ENCODE data around the gene ATP8A2.

ATP8A2 gene

GRCh38 chr13:25882466-25883357 is 510.9 kb downstream of the ATP8A2 start:
- DNase-seq (ENCODE audit: low spot score): no peak

DNA sequence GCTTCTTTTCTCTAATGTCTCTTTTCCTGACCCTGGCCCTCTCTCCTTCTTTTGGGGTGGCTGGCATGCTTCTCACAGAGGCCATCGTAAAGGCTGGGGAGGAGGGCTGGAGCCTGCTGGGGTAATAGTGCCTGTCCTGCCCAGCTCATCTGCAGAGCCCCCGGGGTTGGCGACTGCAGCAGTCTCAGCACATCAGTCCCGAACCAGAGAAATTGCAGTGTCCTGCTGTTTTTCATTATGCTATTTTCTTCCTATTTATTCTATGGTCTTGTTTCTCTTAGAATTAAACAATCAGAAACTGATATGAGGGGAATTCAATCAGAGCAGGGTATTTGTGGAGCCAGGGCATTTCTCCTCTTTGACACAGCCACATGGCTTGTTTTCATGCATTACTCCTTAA is 513.6 kb downstream of the ATP8A2 start:
- DNase-seq (ENCODE audit: low spot score): no peak

GRCh38 chr13:25886438-25887214 is 514.9 kb downstream of the ATP8A2 start:
- no peak for DNase-seq (ENCODE audit: low spot score)

DNA sequence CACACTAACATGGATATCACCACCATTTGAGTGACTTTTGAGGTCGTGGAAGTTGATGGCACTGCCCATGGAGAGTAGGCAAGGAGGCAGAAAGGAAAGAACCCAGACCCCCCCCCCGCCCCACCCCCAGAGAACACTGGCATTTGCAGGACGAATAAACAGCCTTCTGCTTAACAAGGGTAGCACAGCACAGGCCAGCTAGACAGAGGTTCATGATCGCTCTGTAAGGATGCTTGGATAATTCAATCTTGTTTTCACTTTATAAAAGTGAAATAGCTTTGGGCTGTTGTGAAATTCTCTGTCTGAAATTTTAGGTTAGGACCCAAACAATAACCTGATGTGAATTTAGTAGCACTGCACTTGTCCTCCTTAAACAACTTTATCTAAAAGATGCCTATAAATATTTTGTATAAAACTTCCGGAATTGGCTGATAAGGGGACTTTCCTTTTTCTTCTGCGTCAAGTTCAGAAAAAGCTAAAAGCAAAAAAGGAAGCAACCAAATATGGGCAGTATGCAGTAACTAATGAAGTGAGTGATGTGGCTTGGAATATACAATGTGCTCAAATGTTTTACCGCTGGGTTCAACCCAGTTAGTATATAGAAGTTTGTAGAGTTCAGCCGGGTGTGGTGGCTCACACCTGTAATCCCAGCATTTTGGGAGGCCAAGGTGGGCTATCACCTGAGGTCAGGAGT is 516.3 kb downstream of the ATP8A2 start:
- DNase-seq (ENCODE audit: low spot score): no peak

DNA sequence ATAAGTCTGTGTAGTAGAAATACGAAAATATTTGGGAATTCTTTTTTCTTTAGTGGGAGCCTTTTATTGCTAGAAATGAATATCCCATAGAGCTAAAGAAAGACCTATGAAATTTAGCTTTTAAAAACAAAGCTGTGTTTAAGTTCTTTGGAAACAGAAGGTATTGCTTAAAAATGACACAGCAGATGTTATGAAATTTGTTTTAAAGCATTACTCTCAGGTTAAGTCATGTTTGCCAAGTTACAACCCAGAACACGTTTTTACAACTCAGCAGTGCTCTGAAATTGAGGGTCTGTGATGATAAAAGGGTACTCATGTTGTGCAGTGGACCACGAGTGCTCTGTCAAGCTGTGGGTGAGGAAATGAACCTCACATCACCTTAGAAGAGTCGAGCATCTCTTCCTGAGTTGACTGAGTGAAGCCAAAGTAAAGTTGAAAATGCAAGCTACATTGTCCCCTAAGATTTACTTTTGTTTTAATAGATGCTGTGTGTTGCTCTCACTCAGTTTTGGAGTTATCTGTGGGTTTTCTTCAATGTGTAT is 519.0 kb downstream of the ATP8A2 start:
- DNase-seq (ENCODE audit: low spot score): no peak

- DNase-seq (ENCODE audit: low spot score): no peak
Measured at GRCh38 chr13:25898991-25899390, 527.2 kb downstream of the ATP8A2 start.

DNA sequence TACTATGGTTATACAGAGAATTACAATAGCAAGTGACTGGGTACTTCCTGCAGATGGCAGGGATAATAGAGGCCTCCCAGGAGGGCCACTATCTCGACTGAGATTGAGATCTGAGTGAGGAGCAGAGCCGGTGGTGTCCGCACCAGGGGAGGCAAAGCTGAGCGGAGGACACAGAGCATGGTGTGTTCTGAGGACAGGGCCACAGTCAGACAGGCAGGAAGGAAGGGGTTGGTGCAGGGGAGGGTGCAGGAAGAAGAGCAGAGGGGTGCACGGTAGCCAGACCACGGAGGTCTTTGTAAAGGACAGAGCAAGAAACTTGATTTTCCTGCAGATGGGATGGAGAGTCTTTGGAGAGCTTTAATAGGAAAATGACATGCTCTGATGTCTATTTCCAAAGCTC is 527.7 kb downstream of the ATP8A2 start:
- DNase-seq (ENCODE audit: low spot score): no peak

DNA sequence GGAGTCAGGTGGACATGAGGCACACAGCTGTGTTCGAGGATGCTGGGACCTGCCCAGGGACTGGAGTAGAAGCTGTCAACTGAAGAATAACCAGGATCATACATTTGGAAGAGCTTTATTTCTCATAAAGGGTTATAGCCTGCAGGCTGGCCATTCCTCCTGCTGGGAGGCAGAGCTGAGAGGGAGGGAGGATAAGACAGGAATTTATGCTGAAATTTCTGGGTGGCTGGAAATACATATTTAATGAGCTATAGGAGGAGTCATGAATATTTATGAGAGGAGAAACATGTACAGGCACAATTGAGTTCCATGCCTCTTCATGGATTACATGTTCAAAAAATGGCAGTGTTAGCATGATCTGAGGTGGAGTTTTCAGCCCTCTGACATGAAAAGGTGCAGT is 528.2 kb downstream of the ATP8A2 start:
- DNase-seq (ENCODE audit: low spot score): no peak

GRCh38 chr13:25901460-25902376 is 529.9 kb downstream of the ATP8A2 start:
- DNase-seq (ENCODE audit: low spot score): no peak

DNA sequence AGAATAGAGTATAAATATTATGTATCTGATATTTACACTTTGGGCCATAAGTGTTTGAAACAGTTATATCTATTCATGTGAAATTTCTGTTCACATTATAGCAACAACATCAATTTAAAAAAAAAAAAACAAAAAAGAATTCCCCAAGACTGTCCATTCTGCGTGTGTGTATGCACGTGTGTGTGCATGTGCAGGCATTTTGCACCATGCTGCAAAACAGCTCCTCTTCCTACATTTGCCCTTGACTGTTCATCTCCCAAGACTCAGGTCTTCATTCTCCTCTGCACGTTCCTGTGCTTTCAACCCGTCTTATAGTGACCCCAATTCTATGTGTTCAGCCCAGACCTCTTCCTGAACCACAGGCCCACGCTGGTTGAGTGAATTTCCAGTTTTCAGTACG is 530.7 kb downstream of the ATP8A2 start:
- no peak for DNase-seq (ENCODE audit: low spot score)

DNA sequence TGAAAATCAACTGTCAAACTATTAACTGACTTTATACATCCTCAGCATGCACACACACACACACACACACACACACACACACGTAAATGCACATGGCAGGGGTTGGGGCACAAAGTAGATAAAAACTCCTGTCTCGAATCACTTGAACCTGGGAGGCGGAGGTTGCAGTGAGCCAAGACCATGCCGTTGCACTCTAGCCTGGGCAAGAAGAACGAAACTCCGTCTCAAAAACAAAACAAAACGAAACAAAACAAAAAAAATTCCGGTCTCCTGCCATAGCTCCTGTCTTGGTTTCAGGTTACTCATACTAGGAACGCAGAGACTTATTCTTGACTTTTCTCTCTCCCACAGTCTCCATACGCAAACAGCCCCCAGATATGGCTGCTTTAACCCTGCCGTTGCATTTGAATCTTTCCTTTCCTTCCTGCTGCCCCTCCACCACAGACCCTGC is 531.1 kb downstream of the ATP8A2 start:
- DNase-seq (ENCODE audit: low spot score): no peak

DNA sequence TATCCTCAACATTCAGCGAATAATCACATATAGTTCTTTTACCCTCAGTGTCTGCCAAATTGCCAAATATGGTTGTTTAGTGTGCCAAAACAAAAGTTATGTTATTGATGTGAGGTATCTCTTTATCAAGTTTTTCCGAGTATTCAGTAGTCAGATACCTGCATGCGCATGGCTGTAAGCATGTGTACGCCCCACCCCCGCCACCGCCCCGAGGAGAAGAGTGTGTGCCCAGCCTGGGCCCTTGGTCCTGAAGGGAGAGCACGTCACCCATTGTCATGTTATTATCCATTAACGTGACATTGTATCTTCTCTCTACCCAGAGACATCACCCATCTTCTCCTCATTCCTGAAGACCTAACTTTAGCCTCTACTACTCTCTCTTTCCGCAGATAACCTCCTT is 533.1 kb downstream of the ATP8A2 start:
- no peak for DNase-seq (ENCODE audit: low spot score)

- no peak for DNase-seq (ENCODE audit: low spot score)
Measured at GRCh38 chr13:25905611-25906010, 533.8 kb downstream of the ATP8A2 start.

DNA sequence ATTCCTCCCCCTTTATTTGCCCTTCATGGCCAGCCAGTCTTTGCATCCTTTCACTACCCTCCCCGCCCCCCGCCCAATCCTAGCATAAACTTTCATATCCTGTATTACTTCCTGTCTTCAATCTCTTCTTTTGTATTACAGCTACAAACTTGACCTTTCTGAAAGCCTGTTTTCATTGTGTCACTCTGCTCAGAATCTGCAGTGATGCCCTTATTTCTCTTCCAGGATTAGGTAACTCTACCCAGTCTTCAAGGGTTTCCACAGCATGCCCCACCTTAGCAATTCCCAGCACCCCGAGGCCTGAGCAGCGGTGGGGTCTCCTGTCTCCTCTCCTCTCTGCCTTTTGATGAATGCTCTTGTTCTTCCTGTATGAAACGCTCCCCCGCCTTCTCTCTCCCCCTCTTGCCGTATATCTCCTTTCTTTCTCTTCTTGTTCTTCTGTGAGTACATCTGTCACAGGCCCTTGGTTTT is 534.5 kb downstream of the ATP8A2 start:
- DNase-seq (ENCODE audit: low spot score): no peak

- no peak for DNase-seq (ENCODE audit: low spot score)
Measured at GRCh38 chr13:25908366-25908765, 536.6 kb downstream of the ATP8A2 start.

- no peak for DNase-seq (ENCODE audit: low spot score)
Measured at GRCh38 chr13:25910243-25910642, 538.5 kb downstream of the ATP8A2 start.

DNA sequence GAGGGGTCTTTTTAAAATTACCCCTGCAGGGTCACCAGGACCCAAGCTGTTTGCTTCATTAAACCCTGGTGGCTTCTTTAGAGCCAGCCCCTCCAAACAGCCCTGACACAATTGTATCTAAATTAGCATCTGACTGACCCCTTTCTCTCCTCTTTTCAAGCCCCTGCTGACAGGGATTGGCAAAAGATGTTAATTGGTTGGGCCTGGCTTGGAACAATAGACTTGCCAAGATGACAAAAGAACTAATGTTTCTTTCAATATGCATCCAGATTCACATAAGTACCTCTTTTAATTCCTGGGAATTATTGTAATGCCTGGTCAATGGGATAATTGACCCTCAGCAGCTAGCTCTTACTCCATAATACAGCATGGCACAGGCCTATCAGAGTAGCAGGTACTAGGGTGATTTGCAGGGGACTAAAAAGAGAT is 539.2 kb downstream of the ATP8A2 start:
- no peak for DNase-seq (ENCODE audit: low spot score)

DNA sequence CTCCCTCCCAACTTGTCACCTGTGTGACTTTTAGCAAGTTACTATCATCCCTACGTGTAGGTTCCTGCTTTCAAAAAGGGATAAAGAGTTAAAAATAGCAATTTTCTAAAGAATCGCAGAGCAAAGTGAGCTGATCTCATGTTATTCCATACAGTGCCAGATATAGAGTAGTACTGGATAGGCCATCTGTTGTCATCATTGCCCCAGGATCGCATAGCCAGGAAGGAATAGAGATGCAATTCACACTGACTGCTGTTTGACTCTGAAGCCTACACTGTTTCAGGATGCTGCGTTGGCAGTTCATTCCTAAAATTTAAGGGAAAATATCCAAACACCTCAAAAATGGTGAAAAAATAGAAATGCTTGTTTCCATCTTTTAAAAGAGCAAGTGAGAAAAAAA is 541.2 kb downstream of the ATP8A2 start:
- DNase-seq (ENCODE audit: low spot score): no peak

- no peak for DNase-seq (ENCODE audit: low spot score)
Measured at GRCh38 chr13:25915840-25916518, 544.2 kb downstream of the ATP8A2 start.

GRCh38 chr13:25920277-25920676 is 548.5 kb downstream of the ATP8A2 start:
- no peak for DNase-seq (ENCODE audit: low spot score)

All from AG08396 (cell line).